HepG2 (cell line): Measurements from ENCODE around the gene C2orf49. TPM values are rescaled to one million over a fixed set of nuclear protein-coding genes. Genes with fewer than 3 reads are reported as not detected.

Source experiments
- ARNT2 ChIP-seq: sonication (generic); formaldehyde crosslinking; IDR thresholded peaks from 2 replicates; pipeline ENCODE4 v1.8.0; 2022; ENCODE audit warnings: mild to moderate bottlenecking, low read depth, missing genetic modification reagents, moderate library complexity
- CBFB ChIP-seq: sonication (generic); formaldehyde crosslinking; IDR thresholded peaks from 2 replicates; pipeline ENCODE4 v1.4.0; 2020; ENCODE audit warnings: missing genetic modification reagents
- GLMP ChIP-seq: sonication (generic); formaldehyde crosslinking; IDR thresholded peaks from 2 replicates; pipeline ENCODE4 v1.9.0; 2021; ENCODE audit warnings: missing genetic modification reagents, mild to moderate bottlenecking, borderline replicate concordance
- NAIF1 ChIP-seq: sonication (generic); formaldehyde crosslinking; IDR thresholded peaks from 2 replicates; pipeline ENCODE4 v1.5.0; 2020; ENCODE audit warnings: mild to moderate bottlenecking, missing genetic modification reagents, borderline replicate concordance
- NFYB ChIP-seq: sonication (generic); formaldehyde crosslinking; IDR thresholded peaks from 2 replicates; pipeline ENCODE4 v1.4.0; 2020; ENCODE audit warnings: missing genetic modification reagents
- SOX6 ChIP-seq, 2 experiments: fragments of 450-650 bp in 1 of 2; sonication (generic) in 1 of 2; formaldehyde crosslinking in 1 of 2; IDR thresholded peaks; 2 replicates each; pipeline versions ENCODE4 v1.4.0 to v1.6.1; 2017 to 2020; ENCODE audit warnings: antibody characterized with exemption in 1 of 2, mild to moderate bottlenecking in 1 of 2, missing genetic modification reagents in 1 of 2
- UBTF ChIP-seq: sonication (generic); formaldehyde crosslinking; IDR thresholded peaks from 2 replicates; pipeline ENCODE4 v1.4.0; 2020; ENCODE audit warnings: mild to moderate bottlenecking, missing genetic modification reagents
- ZNF276 ChIP-seq: sonication (generic); formaldehyde crosslinking; IDR thresholded peaks from 2 replicates; pipeline ENCODE4 v1.4.0; 2020; ENCODE audit warnings: mild to moderate bottlenecking, low read depth, missing genetic modification reagents
- ZNF281 ChIP-seq: sonication (generic); formaldehyde crosslinking; IDR thresholded peaks from 2 replicates; pipeline ENCODE4 v1.4.0; 2020; ENCODE audit warnings: missing genetic modification reagents, borderline replicate concordance
- ZNF609 ChIP-seq: sonication (generic); formaldehyde crosslinking; IDR thresholded peaks from 2 replicates; pipeline ENCODE4 v1.4.0; 2020; ENCODE audit warnings: mild to moderate bottlenecking, missing genetic modification reagents, borderline replicate concordance
- ZSCAN29 ChIP-seq: sonication (generic); formaldehyde crosslinking; conservative IDR thresholded peaks from 2 replicates; pipeline ENCODE4 v1.4.0; 2020; ENCODE audit warnings: mild to moderate bottlenecking, missing genetic modification reagents
- polyA plus RNA-seq, 8 experiments: library from polyadenylated mRNA; depleted of rRNA in 3 of 8; stranded (reverse) in 7 of 8; unstranded in 1 of 8; fragments of >200 nt; fragmentation: Illumina TruSeq in 4 of 8; extraction: Trizol in 4 of 8; gene quantifications; 2 replicates each; pipeline versions ENCODE4 v1.2.1 to v1.2.3, GENCODE V29; 2011 to 2016; ENCODE audit warnings: low read depth in 4 of 8, missing spikeins in 1 of 8, mixed read lengths in 1 of 8; ENCODE audit not compliant: insufficient read depth in 1 of 8
- total RNA-seq, 5 experiments: library from RNA; depleted of rRNA; stranded (reverse); fragments of >200 nt; fragmentation: Illumina TruSeq; extraction: Trizol; gene quantifications; 2 replicates each; pipeline ENCODE4 v1.2.3, GENCODE V29; 2016; ENCODE audit warnings: low read depth in 1 of 5

Gene C2orf49
- total and polyA plus RNA-seq, 2 of the 13 experiments (the other 11 are each of a cell fraction or from before 2014, with no cell fraction given): 24.7 to 28.8 TPM

GRCh38 chr2:105328281-105329196 is 8.8 kb upstream of the C2orf49 start (continued):
- TF ChIP-seq ZNF609 (CRISPR knock-in tag) (peak; percentile 80), UBTF (CRISPR knock-in tag) (peak; percentile 72), NAIF1 (CRISPR knock-in tag) (no peak), CBFB (CRISPR knock-in tag) (peak; percentile 54; the same call in 1 of the 2 replicates), ZSCAN29 (CRISPR knock-in tag) (peak; percentile 88; the same call in 1 of the 2 replicates), NFYB (CRISPR knock-in tag) (no peak), SOX6 (IDR thresholded peaks at IDR 0.05) (no peak), SOX6 (CRISPR knock-in tag; IDR thresholded peaks at IDR 0.05) (no peak; the same call in 1 of the 2 replicates), ZNF276 (CRISPR knock-in tag) (peak; percentile 90; the same call in 1 of the 2 replicates), ZNF281 (CRISPR knock-in tag) (no peak), GLMP (CRISPR knock-in tag) (no peak), ARNT2 (CRISPR knock-in tag) (peak; percentile 24; the same call in 1 of the 2 replicates)
